GM19099 (cell line): ENCODE data around the gene ROR2.

Experiments used
- POLR2A ChIP-seq: IDR thresholded peaks from 3 replicates; pipeline ENCODE4 v1.6.1; 2011; ENCODE audit warnings: low read depth; ENCODE audit not compliant: insufficient read length; ENCODE audit errors: extremely low read depth

ROR2 gene

GRCh38 chr9:91572044-91572443 is 378.0 kb downstream of the ROR2 start:
- TF ChIP-seq POLR2A = no peak

- no peak for TF ChIP-seq POLR2A
These were observed 379.0 kb downstream of the ROR2 start for GRCh38 chr9:91571036-91571435.

GRCh38 chr9:91567642-91568274 is 382.3 kb downstream of the ROR2 start:
- TF ChIP-seq POLR2A = no peak

- TF ChIP-seq POLR2A = no peak
These were observed 385.9 kb downstream of the ROR2 start for GRCh38 chr9:91564081-91564670.

GRCh38 chr9:91562416-91562815 is 387.6 kb downstream of the ROR2 start:
- no peak for TF ChIP-seq POLR2A

- no peak for TF ChIP-seq POLR2A
These were observed 389.7 kb downstream of the ROR2 start for GRCh38 chr9:91560301-91560700.

GRCh38 chr9:91558879-91559278 is 391.1 kb downstream of the ROR2 start:
- no peak for TF ChIP-seq POLR2A

GRCh38 chr9:91558395-91558794 is 391.6 kb downstream of the ROR2 start:
- TF ChIP-seq POLR2A = no peak

GRCh38 chr9:91557327-91557726 is 392.7 kb downstream of the ROR2 start:
- no peak for TF ChIP-seq POLR2A

GRCh38 chr9:91555132-91555531 is 394.9 kb downstream of the ROR2 start:
- TF ChIP-seq POLR2A = no peak

GRCh38 chr9:91549177-91549576 is 400.9 kb downstream of the ROR2 start:
- TF ChIP-seq POLR2A = no peak

- no peak for TF ChIP-seq POLR2A
These were observed 402.9 kb downstream of the ROR2 start for GRCh38 chr9:91547081-91547480.

- no peak for TF ChIP-seq POLR2A
These were observed 403.5 kb downstream of the ROR2 start for GRCh38 chr9:91546574-91546973.

- TF ChIP-seq POLR2A = no peak
These were observed 408.3 kb downstream of the ROR2 start for GRCh38 chr9:91541734-91542133.

- TF ChIP-seq POLR2A = no peak
These were observed 413.8 kb downstream of the ROR2 start for GRCh38 chr9:91536211-91536691.

- TF ChIP-seq POLR2A = no peak
These were observed 415.7 kb downstream of the ROR2 start for GRCh38 chr9:91534374-91534773.

GRCh38 chr9:91533382-91533781 is 416.6 kb downstream of the ROR2 start:
- no peak for TF ChIP-seq POLR2A
